Effector memory CD4-positive, alpha-beta T cell (primary cell): ENCODE data around the gene XAGE2.

ENCODE experiments used
- DNase-seq, 3 donors: peaks; one replicate each; pipeline ENCODE4 v3.0.0-alpha.2; 2020
- H3K27ac ChIP-seq: 2 replicates; pipeline ENCODE4 v1.7.0; 2013; ENCODE audit warnings: mild to moderate bottlenecking, low read length, moderate library complexity; ENCODE audit not compliant: insufficient read depth, poor library complexity, severe bottlenecking
- H3K27me3 ChIP-seq: replicated peaks from 2 replicates; pipeline ENCODE4 v1.7.0; 2013; ENCODE audit warnings: mild to moderate bottlenecking, low read length; ENCODE audit not compliant: insufficient read depth, control insufficient read depth, poor library complexity, severe bottlenecking
- H3K36me3 ChIP-seq: 2 replicates; pipeline ENCODE4 v1.7.0; 2013; ENCODE audit warnings: mild to moderate bottlenecking, low read length, moderate library complexity; ENCODE audit not compliant: control insufficient read depth, insufficient read depth
- H3K4me1 ChIP-seq: 2 replicates; pipeline ENCODE4 v1.7.0; 2013; ENCODE audit warnings: low read length, mild to moderate bottlenecking; ENCODE audit not compliant: control insufficient read depth, insufficient read depth, poor library complexity, severe bottlenecking
- H3K4me3 ChIP-seq: 2 replicates; pipeline ENCODE4 v1.7.0; 2013; ENCODE audit warnings: low read length, low read depth, mild to moderate bottlenecking; ENCODE audit not compliant: insufficient read depth, poor library complexity, severe bottlenecking
- H3K9me3 ChIP-seq: 2 replicates; pipeline ENCODE4 v1.7.0; 2013; ENCODE audit warnings: mild to moderate bottlenecking, low read length, moderate library complexity; ENCODE audit not compliant: control insufficient read depth

Gene XAGE2

GRCh38 chrX:52422884-52423283 lies 54.1 kb downstream of the XAGE2 start:
- Histone ChIP-seq H3K27me3 (no peaks in the 10 kb centered on the region), H3K9me3 (no peaks in the 10 kb centered on the region), H3K4me3 (no peak overlapping the region), H3K4me1 (no peaks in the 10 kb centered on the region), H3K27ac (no peak overlapping the region), H3K36me3 (no peaks in the 10 kb centered on the region)
- no peak for DNase-seq

- no peaks in the 10 kb centered on the region for H3K4me1 ChIP-seq
- no peaks in the 10 kb centered on the region for H3K36me3 ChIP-seq
- no peak for DNase-seq
- H3K27me3 ChIP-seq, result no peaks in the 10 kb centered on the region
- H3K4me3 ChIP-seq, result no peak overlapping the region
- no peak overlapping the region for H3K27ac ChIP-seq
- no peaks in the 10 kb centered on the region for H3K9me3 ChIP-seq
Measured at GRCh38 chrX:52424656-52425055, 55.8 kb downstream of the XAGE2 start.
